H1 (cell line): ENCODE results near the gene PLXDC2. TPM values are rescaled to one million over a fixed set of nuclear protein-coding genes. Genes with fewer than 3 reads are reported as not detected.

Experiments
- CBX5 ChIP-seq: fragments of 300-800, 300-1000 bp; sonication (generic); IDR thresholded peaks from 2 replicates; pipeline ENCODE4 v1.7.1; 2016; ENCODE audit warnings: antibody characterized with exemption, low read length, low read depth
- CHD1 ChIP-seq: IDR thresholded peaks from 2 replicates; pipeline ENCODE4 v1.6.1; 2012; ENCODE audit warnings: low read depth, low read length, improper control_type of control experiment
- CHD2 ChIP-seq: IDR thresholded peaks from 2 replicates; pipeline ENCODE4 v1.6.1; 2012; ENCODE audit warnings: low read length, improper control_type of control experiment
- FOSL1 ChIP-seq: IDR thresholded peaks from 2 replicates; pipeline ENCODE4 v1.6.1; 2011; ENCODE audit warnings: mild to moderate bottlenecking, low read depth, low read length, moderate library complexity; ENCODE audit not compliant: insufficient read depth
- RBBP5 ChIP-seq: IDR thresholded peaks from 2 replicates; pipeline ENCODE4 v1.7.1; 2012; ENCODE audit warnings: low read depth, mild to moderate bottlenecking, inconsistent platforms, low read length, moderate library complexity, borderline replicate concordance
- RXRA ChIP-seq: IDR thresholded peaks from 2 replicates; pipeline ENCODE4 v1.6.1; 2011; ENCODE audit warnings: low read depth, mild to moderate bottlenecking, low read length, moderate library complexity; ENCODE audit not compliant: insufficient read depth
- TCF12 ChIP-seq: IDR thresholded peaks from 2 replicates; pipeline ENCODE4 v1.6.1; 2011; ENCODE audit warnings: low read depth, mild to moderate bottlenecking, low read length
- polyA plus RNA-seq, 7 experiments: library from polyadenylated mRNA; depleted of rRNA in 3 of 7; stranded (reverse) in 5 of 7; unstranded in 2 of 7; fragments of >200 nt in 5 of 7; fragments of 200-250 nt in 2 of 7; gene quantifications; 1 replicate in 5 of 7; 2 replicates in 1 of 7; 4 replicates in 1 of 7; pipeline versions ENCODE4 v1.2.1 to v1.2.3, GENCODE V29; 2011 to 2013; ENCODE audit warnings: missing spikeins in 2 of 7, mixed read lengths in 2 of 7
- total RNA-seq: library from RNA; stranded (reverse); fragmentation: NEBNext Ultra II Directional; extraction: Animal tissue kit (Norgen Biotek cat#: 25700); gene quantifications from 2 replicates; pipeline ENCODE4 v1.2.1, GENCODE V29; 2021
- TF ChIP-seq, protein P1 (sequence below): fragments of 300-600 bp; sonication (generic); IDR thresholded peaks from 2 replicates; pipeline ENCODE4 v1.7.1; 2012; ENCODE audit warnings: low read length, moderate library complexity, mild to moderate bottlenecking, inconsistent platforms; ENCODE audit not compliant: insufficient replicate concordance

PLXDC2 gene
- total and polyA plus RNA-seq, 2 of the 8 experiments (the other 6 are each of a cell fraction or from before 2014, with no cell fraction given), result 23.0 to 40.5 TPM

GRCh38 chr10:19902456-19902855 is 86.2 kb downstream of the PLXDC2 start (continued):
- TF ChIP-seq, protein P1, sequence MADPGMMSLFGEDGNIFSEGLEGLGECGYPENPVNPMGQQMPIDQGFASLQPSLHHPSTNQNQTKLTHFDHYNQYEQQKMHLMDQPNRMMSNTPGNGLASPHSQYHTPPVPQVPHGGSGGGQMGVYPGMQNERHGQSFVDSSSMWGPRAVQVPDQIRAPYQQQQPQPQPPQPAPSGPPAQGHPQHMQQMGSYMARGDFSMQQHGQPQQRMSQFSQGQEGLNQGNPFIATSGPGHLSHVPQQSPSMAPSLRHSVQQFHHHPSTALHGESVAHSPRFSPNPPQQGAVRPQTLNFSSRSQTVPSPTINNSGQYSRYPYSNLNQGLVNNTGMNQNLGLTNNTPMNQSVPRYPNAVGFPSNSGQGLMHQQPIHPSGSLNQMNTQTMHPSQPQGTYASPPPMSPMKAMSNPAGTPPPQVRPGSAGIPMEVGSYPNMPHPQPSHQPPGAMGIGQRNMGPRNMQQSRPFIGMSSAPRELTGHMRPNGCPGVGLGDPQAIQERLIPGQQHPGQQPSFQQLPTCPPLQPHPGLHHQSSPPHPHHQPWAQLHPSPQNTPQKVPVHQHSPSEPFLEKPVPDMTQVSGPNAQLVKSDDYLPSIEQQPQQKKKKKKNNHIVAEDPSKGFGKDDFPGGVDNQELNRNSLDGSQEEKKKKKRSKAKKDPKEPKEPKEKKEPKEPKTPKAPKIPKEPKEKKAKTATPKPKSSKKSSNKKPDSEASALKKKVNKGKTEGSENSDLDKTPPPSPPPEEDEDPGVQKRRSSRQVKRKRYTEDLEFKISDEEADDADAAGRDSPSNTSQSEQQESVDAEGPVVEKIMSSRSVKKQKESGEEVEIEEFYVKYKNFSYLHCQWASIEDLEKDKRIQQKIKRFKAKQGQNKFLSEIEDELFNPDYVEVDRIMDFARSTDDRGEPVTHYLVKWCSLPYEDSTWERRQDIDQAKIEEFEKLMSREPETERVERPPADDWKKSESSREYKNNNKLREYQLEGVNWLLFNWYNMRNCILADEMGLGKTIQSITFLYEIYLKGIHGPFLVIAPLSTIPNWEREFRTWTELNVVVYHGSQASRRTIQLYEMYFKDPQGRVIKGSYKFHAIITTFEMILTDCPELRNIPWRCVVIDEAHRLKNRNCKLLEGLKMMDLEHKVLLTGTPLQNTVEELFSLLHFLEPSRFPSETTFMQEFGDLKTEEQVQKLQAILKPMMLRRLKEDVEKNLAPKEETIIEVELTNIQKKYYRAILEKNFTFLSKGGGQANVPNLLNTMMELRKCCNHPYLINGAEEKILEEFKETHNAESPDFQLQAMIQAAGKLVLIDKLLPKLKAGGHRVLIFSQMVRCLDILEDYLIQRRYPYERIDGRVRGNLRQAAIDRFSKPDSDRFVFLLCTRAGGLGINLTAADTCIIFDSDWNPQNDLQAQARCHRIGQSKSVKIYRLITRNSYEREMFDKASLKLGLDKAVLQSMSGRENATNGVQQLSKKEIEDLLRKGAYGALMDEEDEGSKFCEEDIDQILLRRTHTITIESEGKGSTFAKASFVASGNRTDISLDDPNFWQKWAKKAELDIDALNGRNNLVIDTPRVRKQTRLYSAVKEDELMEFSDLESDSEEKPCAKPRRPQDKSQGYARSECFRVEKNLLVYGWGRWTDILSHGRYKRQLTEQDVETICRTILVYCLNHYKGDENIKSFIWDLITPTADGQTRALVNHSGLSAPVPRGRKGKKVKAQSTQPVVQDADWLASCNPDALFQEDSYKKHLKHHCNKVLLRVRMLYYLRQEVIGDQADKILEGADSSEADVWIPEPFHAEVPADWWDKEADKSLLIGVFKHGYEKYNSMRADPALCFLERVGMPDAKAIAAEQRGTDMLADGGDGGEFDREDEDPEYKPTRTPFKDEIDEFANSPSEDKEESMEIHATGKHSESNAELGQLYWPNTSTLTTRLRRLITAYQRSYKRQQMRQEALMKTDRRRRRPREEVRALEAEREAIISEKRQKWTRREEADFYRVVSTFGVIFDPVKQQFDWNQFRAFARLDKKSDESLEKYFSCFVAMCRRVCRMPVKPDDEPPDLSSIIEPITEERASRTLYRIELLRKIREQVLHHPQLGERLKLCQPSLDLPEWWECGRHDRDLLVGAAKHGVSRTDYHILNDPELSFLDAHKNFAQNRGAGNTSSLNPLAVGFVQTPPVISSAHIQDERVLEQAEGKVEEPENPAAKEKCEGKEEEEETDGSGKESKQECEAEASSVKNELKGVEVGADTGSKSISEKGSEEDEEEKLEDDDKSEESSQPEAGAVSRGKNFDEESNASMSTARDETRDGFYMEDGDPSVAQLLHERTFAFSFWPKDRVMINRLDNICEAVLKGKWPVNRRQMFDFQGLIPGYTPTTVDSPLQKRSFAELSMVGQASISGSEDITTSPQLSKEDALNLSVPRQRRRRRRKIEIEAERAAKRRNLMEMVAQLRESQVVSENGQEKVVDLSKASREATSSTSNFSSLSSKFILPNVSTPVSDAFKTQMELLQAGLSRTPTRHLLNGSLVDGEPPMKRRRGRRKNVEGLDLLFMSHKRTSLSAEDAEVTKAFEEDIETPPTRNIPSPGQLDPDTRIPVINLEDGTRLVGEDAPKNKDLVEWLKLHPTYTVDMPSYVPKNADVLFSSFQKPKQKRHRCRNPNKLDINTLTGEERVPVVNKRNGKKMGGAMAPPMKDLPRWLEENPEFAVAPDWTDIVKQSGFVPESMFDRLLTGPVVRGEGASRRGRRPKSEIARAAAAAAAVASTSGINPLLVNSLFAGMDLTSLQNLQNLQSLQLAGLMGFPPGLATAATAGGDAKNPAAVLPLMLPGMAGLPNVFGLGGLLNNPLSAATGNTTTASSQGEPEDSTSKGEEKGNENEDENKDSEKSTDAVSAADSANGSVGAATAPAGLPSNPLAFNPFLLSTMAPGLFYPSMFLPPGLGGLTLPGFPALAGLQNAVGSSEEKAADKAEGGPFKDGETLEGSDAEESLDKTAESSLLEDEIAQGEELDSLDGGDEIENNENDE, result no peak
- TF ChIP-seq CHD2 (no peak), CHD1 (no peak), CBX5 (no peak), RXRA (no peak), TCF12 (no peak), RBBP5 (no peak), FOSL1 (no peak)
- TF ChIP-seq, all 59 proteins: peak for 0
